GM21423 (cell line): ENCODE measurements around the gene MAN2A2.
"Not testable (repeated sequence)": the region's sequence is repeated elsewhere in the genome, so short reads cannot be mapped to it uniquely, and the experiment has no call there.

Experiments
- ATAC-seq: cut with Tn5 transposase; IDR thresholded peaks from one replicate; pipeline ENCODE4 v1.9.1; 2021; ENCODE audit warnings: mild to moderate bottlenecking, moderate library complexity; ENCODE audit not compliant: unreplicated experiment

MAN2A2 gene

DNA sequence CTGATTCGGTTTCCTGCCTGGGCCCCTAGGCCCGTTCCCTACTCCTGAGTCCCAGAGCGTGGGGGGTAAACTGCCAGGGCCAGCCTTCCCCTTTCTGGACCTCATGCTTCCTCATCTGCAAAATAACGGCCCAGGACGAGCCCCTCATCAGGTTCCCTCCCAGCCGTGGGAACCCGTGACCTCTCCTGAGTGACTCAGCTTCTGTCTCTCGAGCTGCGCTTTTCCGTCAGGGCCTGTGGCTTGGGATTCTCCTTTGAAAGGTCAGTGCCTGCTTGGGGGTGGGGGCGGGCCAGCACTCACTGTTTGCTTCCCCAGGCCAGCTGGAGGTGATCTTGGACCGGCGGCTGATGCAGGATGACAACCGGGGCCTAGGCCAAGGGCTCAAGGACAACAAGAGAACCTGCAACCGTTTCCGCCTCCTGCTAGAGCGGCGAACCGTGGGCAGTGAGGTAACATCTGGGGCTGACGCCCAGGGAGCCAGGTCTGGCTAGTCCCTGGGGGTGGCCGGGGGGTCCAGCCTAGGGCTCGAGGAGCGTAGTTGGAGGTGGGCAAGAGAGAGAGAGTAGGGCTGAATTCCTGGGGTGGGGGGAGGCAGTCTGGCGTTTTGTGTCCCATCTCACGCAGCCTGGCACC is 12.8 kb downstream of the MAN2A2 start:
- ATAC-seq = no peak

GRCh38 chr15:90916461-90916860 is 13.4 kb downstream of the MAN2A2 start:
- no peak for ATAC-seq

DNA sequence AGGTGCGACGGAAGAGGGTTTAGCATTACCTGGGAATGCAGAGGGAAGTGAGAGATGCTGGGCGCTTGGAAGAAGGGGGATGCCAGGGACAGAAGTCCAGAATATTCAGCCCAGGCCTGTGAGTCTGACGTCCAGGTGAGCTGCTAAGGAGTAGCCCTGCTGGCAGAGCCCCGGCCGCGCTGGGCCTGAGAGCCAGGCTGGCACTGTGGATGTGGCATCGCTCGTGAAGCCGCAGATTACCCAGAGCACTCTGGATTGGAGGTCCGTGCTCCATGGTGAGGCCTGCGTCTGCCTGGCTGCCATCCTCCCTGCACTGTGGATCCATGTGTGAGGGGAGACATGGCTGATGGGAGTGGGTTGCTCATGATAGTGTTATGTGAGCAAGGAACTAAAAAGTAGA is 14.5 kb downstream of the MAN2A2 start:
- ATAC-seq = no peak

DNA sequence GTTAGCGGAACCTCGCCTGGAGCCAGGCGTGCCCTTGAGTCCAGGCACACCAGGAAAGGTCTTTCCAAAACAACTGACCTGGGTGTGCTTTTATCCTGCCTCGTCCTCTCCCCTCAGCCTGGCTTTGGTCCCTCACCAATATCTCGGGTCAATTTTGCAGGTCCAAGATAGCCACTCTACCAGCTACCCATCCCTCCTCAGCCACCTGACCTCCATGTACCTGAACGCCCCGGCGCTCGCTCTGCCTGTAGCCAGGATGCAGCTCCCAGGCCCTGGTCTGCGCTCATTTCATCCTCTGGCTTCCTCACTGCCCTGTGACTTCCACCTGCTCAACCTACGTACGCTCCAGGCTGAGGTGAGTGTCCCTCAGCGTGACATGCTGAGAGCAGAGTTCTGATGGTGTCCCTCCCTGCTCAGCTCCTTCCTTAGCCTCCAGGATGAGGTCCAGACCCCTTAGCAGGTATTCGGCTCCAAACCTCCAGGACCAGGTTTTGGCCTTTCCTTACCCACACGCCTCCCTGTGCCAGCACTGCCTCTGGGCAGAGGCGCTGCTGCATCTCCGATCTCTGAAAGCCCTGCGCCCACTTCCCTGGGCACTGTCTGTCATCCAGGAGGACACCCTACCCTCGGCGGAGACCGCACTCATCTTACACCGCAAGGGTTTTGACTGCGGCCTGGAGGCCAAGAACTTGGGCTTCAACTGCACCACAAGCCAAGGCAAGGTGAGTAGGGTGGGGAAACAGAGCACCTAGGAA is 15.1 kb downstream of the MAN2A2 start:
- ATAC-seq = no peak

GRCh38 chr15:90918835-90919234 is 15.7 kb downstream of the MAN2A2 start:
- ATAC-seq = no peak

DNA sequence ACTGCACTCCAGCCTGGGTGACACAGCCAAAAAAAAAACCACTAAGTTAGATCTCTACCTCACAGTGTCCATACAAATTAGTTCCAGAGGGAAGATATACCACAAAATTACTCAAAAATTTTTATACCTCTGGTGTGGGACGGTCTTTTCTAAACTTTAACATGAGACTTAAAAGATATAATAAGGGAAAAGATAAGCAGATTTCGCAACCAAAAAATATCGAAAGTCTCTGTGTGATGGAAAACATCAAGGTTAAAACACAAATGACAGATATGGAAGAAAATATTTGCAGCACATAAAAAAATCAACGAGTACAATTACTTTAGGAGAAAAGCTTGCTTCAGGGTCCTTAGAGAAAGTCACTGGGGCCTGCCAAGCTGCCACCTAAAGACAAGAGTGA is 18.8 kb downstream of the MAN2A2 start:
- ATAC-seq = no peak

DNA sequence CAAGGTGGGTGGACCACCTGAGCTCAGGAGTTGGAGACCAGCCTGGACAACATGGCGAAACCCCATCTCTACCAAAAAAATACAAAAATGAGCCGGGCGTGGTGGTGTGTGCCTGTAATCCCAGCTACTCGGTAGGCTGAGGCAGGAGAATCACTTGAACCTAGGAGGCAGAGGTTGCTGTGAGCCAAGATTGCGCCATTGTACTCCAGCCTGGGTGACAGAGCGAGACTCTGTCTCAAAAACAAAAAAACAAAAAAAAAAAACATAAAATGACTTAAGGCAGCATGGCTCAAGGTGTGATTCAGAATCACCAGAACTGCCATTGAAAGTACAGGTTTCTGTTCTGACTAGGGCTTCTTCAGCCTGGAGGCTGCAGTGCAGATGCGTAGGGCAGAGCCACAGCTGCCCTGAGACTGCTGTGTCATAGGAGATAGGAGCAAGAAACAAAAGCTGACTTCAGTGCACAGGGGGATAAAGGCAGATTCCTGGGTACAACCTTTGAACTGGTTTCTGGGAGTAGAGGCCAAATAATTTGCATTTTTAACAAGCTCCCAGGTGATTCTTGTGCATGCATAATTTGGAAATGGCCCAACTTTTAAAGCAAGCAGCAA is 19.7 kb downstream of the MAN2A2 start:
- ATAC-seq = peak; percentile 45

GRCh38 chr15:90924375-90924774 is 21.3 kb downstream of the MAN2A2 start:
- ATAC-seq = peak; percentile 72

- not testable (repeated sequence) for ATAC-seq
Measured at GRCh38 chr15:90926766-90927165, 23.7 kb downstream of the MAN2A2 start.

- not testable (repeated sequence) for ATAC-seq
Measured at GRCh38 chr15:90928106-90928505, 25.0 kb downstream of the MAN2A2 start.

- ATAC-seq = no peak
Measured at GRCh38 chr15:90929246-90930019, 26.3 kb downstream of the MAN2A2 start.

DNA sequence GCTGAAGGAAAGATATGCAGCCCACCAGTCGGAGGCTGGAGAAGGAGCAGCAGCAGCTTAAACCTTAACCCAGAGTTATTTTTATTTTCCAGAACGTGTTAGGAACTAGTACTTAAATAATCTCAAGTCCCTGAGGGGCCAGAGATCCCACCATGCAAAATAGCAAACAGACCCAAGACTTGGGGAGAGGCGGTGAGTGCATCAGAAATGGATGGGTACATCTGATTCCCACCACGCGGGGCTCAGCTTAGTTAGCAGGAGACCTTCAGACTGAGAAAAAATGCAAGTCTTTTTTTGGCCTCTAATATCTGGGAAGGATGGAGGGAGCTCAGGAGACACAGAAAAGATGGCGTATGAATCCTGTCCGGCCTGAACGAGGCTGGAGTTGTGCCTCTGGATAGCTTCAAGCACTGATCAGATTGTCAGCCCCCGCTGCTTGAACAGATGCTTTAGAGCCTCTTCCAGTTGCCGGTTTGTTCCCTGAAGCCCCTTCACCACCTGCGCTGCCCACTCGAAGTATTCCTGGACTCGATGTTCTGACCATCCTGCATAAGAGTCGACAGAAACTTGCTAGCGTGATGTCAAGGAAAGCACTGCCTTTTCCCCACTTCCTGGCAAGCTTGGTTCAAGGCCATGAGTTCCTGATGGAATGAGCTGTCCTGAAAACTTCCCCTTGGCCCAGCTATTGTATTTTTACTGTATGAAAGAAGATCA is 27.9 kb downstream of the MAN2A2 start:
- ATAC-seq = no peak

DNA sequence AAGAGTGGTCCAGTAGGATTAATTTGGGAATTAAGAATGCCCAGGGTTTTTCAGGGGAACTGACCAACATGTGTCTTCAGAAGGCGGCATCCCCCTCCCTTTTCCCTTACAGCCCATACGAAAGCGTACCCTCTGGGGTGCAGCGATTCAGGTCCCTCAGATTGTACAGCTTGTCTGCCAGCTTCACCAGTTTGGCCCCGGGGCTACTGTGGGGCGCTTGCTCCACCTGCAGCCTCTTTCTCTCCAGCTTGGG is 28.4 kb downstream of the MAN2A2 start:
- ATAC-seq = no peak

DNA sequence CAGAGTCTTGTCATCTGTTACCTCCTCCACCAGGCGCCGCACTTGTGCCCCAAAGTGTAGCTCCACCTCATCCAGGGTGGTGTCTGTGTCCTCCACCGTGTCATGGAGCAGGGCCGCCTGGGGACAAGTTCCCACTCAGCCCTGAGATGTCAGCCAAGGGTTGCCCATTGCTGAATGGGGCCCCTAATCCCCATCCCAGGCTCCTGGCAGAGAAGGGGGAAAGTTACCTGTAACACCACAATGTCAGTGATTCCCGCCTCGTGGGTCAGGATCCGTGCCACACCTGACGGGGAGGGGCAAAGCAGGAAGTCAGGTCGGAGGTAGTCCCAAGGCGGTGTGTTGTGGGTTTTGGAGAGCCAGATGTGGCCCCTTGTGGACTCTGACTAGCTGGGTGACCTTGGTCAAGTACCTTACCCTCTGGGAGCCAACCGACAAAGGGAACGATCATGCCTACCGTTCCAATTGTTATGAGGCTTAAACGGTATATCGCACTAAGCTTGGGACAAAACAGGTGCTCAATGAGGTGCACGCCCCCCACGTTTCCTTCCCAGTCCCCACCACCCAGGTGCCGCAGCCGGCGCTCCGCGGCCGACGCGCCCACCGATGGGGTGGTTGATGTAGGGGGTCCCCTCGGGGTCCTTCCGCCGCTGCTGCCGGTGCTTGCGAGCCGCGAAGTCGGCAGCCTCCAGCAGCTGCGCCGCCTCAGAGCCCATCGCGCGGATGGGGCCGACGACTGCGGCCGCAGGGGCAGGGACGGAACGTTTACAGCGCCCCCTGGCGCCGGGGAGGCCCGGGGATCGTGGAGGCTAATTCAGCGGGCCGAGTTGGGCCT is 28.9 kb downstream of the MAN2A2 start, which contains the start of gene HDDC3:
Gene HDDC3 (minus strand): TSS at position 722 of the 832 bp plus-strand sequence. CDS start 9 bp downstream, at position 713.
- peak; percentile 46 for ATAC-seq

DNA sequence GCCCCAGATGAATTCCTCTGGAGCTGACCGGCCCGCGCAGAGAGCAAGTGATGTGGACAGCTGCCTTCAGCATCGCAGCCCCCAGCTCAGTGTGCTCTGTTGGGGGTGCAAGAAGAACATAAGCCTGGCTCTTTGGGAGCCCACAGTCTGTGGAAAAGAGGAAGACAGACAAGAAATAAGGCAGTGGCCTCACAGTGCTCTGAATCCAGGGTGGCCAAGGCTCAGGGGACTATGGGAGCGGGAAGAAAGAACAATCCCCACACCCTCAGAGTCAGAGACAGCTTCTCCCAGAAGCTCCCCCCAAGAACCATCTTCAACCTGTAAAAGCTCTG is 29.5 kb downstream of the MAN2A2 start:
- ATAC-seq = no peak

- no peak for ATAC-seq
Measured at GRCh38 chr15:90933301-90933700, 30.2 kb downstream of the MAN2A2 start.

GRCh38 chr15:90934256-90934948 is 31.3 kb downstream of the MAN2A2 start:
- peak; percentile 34 for ATAC-seq

- ATAC-seq = peak; percentile 59
Measured at GRCh38 chr15:90934949-90935751, 32.0 kb downstream of the MAN2A2 start, which contains the start of gene UNC45A. TSS of gene UNC45A (plus strand) at chr15:90935285. CDS start at chr15:90935325, 40 bp downstream.

- no peak for ATAC-seq
Measured at GRCh38 chr15:90936823-90937222, 33.7 kb downstream of the MAN2A2 start.
